ENCODE data around the gene RAB3D. TPM values are rescaled to one million over a fixed set of nuclear protein-coding genes. Genes with fewer than 3 reads are reported as not detected.

RAB3D gene
- polyA plus RNA-seq, 1 experiment = 15.6 TPM

DNA sequence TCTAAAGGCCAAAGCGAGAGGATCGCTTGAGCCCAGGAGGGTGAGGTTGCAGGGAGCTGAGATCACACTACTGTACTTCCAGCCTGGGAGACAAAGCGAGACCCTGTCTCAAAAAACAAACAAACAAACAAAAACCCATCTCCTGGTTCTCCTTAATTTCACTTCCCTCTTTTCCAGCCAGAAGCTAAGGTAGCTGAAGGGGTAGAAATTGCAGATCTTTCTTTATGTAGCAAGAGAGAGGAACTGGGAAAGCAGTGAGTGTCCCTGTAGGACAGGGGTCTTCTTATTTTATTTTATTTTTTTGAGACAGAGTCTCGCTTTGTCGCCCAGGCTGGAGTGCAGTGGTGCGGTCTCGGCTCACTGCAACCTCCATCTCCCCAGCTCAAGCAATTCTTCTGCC lies 48.0 kb downstream of the RAB3D start:
- Histone ChIP-seq H3K27ac (ENCODE audit: low read depth, low read length) (no peak overlapping the region), H3K27me3 (ENCODE audit: control insufficient read depth, insufficient read depth, low read length) (no peaks in the 10 kb centered on the region), H3K9me3 (ENCODE audit: control insufficient read depth, insufficient read depth, low read length) (no peaks in the 10 kb centered on the region), H3K4me3 (ENCODE audit: low read depth, low read length) (no peak overlapping the region)
- POLR2A ChIA-PET = no interaction called here
- DNase-seq (ENCODE audit: low read depth, low spot score) = no peak
- TF ChIP-seq, protein P1, sequence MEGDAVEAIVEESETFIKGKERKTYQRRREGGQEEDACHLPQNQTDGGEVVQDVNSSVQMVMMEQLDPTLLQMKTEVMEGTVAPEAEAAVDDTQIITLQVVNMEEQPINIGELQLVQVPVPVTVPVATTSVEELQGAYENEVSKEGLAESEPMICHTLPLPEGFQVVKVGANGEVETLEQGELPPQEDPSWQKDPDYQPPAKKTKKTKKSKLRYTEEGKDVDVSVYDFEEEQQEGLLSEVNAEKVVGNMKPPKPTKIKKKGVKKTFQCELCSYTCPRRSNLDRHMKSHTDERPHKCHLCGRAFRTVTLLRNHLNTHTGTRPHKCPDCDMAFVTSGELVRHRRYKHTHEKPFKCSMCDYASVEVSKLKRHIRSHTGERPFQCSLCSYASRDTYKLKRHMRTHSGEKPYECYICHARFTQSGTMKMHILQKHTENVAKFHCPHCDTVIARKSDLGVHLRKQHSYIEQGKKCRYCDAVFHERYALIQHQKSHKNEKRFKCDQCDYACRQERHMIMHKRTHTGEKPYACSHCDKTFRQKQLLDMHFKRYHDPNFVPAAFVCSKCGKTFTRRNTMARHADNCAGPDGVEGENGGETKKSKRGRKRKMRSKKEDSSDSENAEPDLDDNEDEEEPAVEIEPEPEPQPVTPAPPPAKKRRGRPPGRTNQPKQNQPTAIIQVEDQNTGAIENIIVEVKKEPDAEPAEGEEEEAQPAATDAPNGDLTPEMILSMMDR (IDR thresholded peaks at IDR 0.05; ENCODE audit: low read depth, low read length) = no peak
- CTCF ChIA-PET = interaction anchor here (0.7 kb wide), 1 partner anchor 270 kb away, joined by 3 read pairs; no protein-coding TSS in a partner anchor

DNA sequence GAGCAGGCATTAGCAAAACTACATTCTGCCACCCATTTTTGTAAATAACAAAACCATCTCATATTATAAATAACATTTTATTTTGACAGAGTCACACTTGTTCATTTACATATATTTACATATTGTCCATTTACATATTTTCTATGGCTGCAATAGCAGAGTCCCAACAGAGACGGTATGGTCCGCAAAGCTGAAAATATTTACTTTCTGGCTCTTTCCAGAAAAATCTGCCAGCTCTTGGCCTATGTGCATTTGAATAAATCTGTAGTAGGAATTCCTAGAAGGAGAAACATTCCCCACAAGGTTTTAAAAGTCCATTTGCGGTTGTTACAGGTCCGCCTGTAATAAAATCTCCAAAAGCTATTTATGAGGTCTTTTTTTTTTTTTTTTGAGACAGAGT lies 49.2 kb downstream of the RAB3D start:
- CTCF ChIA-PET = interaction anchor here (0.6 to 2.3 kb wide), 6 partner anchors 23 to 192 kb away, joined by 3 to 12 read pairs (median 6); no protein-coding TSS in a partner anchor
- TF ChIP-seq, protein P1 (IDR thresholded peaks at IDR 0.05; ENCODE audit: low read depth, low read length) = no peak
- Histone ChIP-seq H3K4me3 (ENCODE audit: low read depth, low read length) (no peak overlapping the region), H3K9me3 (ENCODE audit: control insufficient read depth, insufficient read depth, low read length) (no peaks in the 10 kb centered on the region), H3K27me3 (ENCODE audit: control insufficient read depth, insufficient read depth, low read length) (no peaks in the 10 kb centered on the region), H3K27ac (ENCODE audit: low read depth, low read length) (no peak overlapping the region)
- POLR2A ChIA-PET = interaction anchor here (0.7 kb wide), 1 partner anchor 426 kb away, joined by 5 read pairs; no protein-coding TSS in a partner anchor
- DNase-seq (ENCODE audit: low read depth, low spot score) = no peak

DNA sequence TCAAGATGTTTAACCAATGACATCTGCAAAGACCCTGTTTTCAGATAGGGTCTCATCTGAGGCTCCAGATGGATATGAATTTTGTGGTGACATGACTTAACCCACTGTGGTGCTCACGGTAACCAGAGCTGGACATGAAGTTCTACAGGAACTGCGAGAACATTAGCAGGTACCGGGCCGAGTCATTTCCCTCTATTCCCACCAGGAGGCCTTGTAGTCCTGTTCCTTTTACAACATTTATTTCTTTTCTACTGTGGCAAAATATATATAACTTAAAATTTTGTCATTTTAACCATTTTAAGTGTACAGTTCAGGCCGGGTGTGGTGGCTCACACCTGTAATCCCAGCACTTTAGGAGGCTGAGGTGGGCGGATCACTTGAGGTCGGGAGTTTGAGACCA lies 51.1 kb downstream of the RAB3D start:
- Histone ChIP-seq H3K4me3 (ENCODE audit: low read depth, low read length) (no peak overlapping the region), H3K27ac (ENCODE audit: low read depth, low read length) (no peak overlapping the region), H3K9me3 (ENCODE audit: control insufficient read depth, insufficient read depth, low read length) (no peaks in the 10 kb centered on the region), H3K27me3 (ENCODE audit: control insufficient read depth, insufficient read depth, low read length) (no peaks in the 10 kb centered on the region)
- peak; percentile 13 for DNase-seq (ENCODE audit: low read depth, low spot score)
- ChIA-PET CTCF (interaction anchor here (0.5 to 1.2 kb wide), 3 partner anchors 14 to 303 kb away, joined by 3 to 4 read pairs (median 3); no protein-coding TSS in a partner anchor), POLR2A (no interaction called here)
- TF ChIP-seq, protein P1 (IDR thresholded peaks at IDR 0.05; ENCODE audit: low read depth, low read length) = peak; percentile 70

DNA sequence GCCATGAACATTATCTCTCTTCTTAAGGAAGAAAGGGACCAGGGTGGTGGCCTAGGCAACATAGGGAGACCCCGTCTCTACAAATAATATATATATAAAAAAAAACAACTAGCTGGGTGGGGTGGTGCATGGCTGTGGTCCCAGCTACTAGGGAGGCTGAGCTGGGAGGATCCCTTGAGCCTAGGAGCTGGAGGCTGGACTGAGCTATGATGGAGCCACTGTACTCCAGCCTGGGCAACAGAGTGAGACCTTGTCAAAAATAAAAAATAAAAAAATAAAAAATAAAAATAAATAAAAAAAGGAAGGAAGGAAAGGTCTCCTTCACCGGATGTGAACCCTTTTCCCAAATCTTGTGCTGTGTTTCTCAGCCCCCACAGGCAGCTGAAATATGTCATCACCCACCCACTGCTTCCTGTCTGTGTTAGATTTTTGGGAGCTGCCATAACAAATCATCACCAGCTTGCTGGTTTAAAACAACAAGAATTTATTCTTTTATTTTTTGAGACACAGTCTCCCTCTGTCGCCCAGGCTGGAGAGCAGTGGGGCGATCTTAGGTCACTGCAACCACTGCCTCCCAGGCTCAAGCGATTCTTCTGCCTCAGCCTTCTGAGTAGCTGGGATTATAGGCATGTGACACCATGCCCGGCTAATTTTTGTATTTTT lies 53.0 kb downstream of the RAB3D start:
- ChIA-PET CTCF (interaction anchor here (0.6 to 2.3 kb wide), 5 partner anchors 19 to 196 kb away, joined by 4 to 11 read pairs (median 5); partner anchors contain the start of genes ODAD3 and PRKCSH), POLR2A (interaction anchor here (0.6 to 1.2 kb wide), 3 partner anchors 37 to 253 kb away, joined by 4 to 5 read pairs (median 5); no protein-coding TSS in a partner anchor)
- no peak overlapping the region for H3K27ac ChIP-seq (ENCODE audit: low read depth, low read length)

More for the DNA sequence above, 53.0 kb downstream of the RAB3D start:
- DNase-seq (ENCODE audit: low read depth, low spot score) = peak; percentile 11
- TF ChIP-seq, protein P1 (IDR thresholded peaks at IDR 0.05; ENCODE audit: low read depth, low read length) = peak; percentile 21; the same call in 1 of the 2 replicates
- no peaks in the 10 kb centered on the region for H3K27me3 ChIP-seq (ENCODE audit: control insufficient read depth, insufficient read depth, low read length)
- H3K9me3 ChIP-seq (ENCODE audit: control insufficient read depth, insufficient read depth, low read length) = no peaks in the 10 kb centered on the region
- H3K4me3 ChIP-seq (ENCODE audit: low read depth, low read length) = no peak overlapping the region

Data from AG04450 (cell line).